ENCODE measurements around the gene C1orf53. TPM values are rescaled to one million over a fixed set of nuclear protein-coding genes. Genes with fewer than 3 reads are reported as not detected.
A peak's percentile ranks its signal among the peaks of the same experiment; 100 is the strongest.

Gene C1orf53
- total and polyA plus RNA-seq, 2 of the 4 experiments (the other 2 are of a cell fraction), result 4.8 to 7.0 TPM

DNA sequence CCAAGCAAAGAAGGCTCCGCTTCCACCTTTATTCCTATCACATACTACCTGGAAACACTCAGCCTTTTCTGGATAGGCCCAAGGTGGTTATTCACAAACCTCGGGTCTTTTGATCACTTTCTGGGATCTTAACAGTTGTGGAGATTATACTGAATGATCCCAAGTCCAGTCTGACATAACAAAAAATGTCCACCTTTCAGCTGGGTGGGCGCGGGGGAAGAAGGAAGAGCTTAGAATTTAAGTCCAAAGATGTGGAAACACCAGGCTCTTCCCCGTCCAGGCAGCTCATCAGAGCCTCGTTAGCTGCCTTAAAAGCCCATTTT is 338 bp upstream of the C1orf53 start:
- H3K4ac ChIP-seq (ENCODE audit: low read depth, low read length), result peak overlapping the region; percentile 70
- peak overlapping the region; percentile 89 for H3K27ac ChIP-seq (ENCODE audit: insufficient read depth, low read length)
- H3K27me3 ChIP-seq (ENCODE audit: control insufficient read depth, insufficient read depth, low read length), result peaks cover 5% of the 10 kb centered on the region; the same call in 1 of the 2 replicates
- H3K18ac ChIP-seq (ENCODE audit: low read depth, low read length), result peak overlapping the region; percentile 55
- H3K4me2 ChIP-seq (ENCODE audit: low read depth, low read length), result peak overlapping the region; percentile 89
- H3K79me1 ChIP-seq (ENCODE audit: low read depth in 1 of 2, low read length in 2 of 2), result peaks cover 0 to 3% of the 10 kb centered on the region in 2 experiments; a peak in 1 of 4 replicates
- H3K56ac ChIP-seq (ENCODE audit: extremely low read depth, insufficient read depth, low read length), result peak overlapping the region; percentile 76; the same call in 1 of the 2 replicates
- peak overlapping the region; percentile 86 for H3K9ac ChIP-seq (ENCODE audit: low read depth, low read length)
- no peak overlapping the region for H2BK15ac ChIP-seq (ENCODE audit: low read depth, low read length)
- WGBS, 2 experiments (ENCODE audit: extremely low coverage in 2 of 2, insufficient read length in 1 of 2), result no CpG with 5 or more reads among the region's 6 CpGs
- no peaks in the 10 kb centered on the region for H3K9me3 ChIP-seq (ENCODE audit: control insufficient read depth, insufficient read depth, low read length)
- H2BK5ac ChIP-seq (ENCODE audit: low read depth, low read length, poor library complexity, severe bottlenecking), result peak overlapping the region; percentile 85
- H2AFZ ChIP-seq (replicated peaks; ENCODE audit: low read length, poor library complexity), result peak overlapping the region; percentile 99
- peak overlapping the region; percentile 11; the same call in 1 of the 2 replicates for H2BK120ac ChIP-seq (ENCODE audit: low read depth, low read length)
- TF ChIP-seq, protein P1, sequence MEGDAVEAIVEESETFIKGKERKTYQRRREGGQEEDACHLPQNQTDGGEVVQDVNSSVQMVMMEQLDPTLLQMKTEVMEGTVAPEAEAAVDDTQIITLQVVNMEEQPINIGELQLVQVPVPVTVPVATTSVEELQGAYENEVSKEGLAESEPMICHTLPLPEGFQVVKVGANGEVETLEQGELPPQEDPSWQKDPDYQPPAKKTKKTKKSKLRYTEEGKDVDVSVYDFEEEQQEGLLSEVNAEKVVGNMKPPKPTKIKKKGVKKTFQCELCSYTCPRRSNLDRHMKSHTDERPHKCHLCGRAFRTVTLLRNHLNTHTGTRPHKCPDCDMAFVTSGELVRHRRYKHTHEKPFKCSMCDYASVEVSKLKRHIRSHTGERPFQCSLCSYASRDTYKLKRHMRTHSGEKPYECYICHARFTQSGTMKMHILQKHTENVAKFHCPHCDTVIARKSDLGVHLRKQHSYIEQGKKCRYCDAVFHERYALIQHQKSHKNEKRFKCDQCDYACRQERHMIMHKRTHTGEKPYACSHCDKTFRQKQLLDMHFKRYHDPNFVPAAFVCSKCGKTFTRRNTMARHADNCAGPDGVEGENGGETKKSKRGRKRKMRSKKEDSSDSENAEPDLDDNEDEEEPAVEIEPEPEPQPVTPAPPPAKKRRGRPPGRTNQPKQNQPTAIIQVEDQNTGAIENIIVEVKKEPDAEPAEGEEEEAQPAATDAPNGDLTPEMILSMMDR (conservative IDR thresholded peaks at IDR 0.05; ENCODE audit: low read depth, low read length), result no peak
- TF ChIP-seq CHD1 (IDR thresholded peaks at IDR 0.05; ENCODE audit: low read depth, low read length) (no peak), MAFK (IDR thresholded peaks at IDR 0.05; ENCODE audit: low read depth, low read length) (no peak), NFE2L2 (IDR thresholded peaks at IDR 0.05; ENCODE audit: low read depth, low read length) (no peak), RCOR1 (IDR thresholded peaks at IDR 0.05; ENCODE audit: insufficient replicate concordance, low read length) (no peak), RFX5 (IDR thresholded peaks at IDR 0.05; ENCODE audit: low read depth, low read length) (no peak), CEBPB (IDR thresholded peaks at IDR 0.05; ENCODE audit: low read depth, low read length) (no peak), BHLHE40 (IDR thresholded peaks at IDR 0.05; ENCODE audit: low read depth, low read length) (no peak), MAZ (IDR thresholded peaks at IDR 0.05; ENCODE audit: borderline replicate concordance, low read depth, low read length) (no peak), POLR2A (IDR thresholded peaks at IDR 0.05; ENCODE audit: low read depth, low read length) (no peak), SMC3 (IDR thresholded peaks at IDR 0.05; ENCODE audit: low read depth, low read length) (no peak)
- TF ChIP-seq, protein P2, sequence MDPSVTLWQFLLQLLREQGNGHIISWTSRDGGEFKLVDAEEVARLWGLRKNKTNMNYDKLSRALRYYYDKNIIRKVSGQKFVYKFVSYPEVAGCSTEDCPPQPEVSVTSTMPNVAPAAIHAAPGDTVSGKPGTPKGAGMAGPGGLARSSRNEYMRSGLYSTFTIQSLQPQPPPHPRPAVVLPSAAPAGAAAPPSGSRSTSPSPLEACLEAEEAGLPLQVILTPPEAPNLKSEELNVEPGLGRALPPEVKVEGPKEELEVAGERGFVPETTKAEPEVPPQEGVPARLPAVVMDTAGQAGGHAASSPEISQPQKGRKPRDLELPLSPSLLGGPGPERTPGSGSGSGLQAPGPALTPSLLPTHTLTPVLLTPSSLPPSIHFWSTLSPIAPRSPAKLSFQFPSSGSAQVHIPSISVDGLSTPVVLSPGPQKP (IDR thresholded peaks at IDR 0.05; ENCODE audit: borderline replicate concordance, low read depth, low read length), result no peak
- no peaks in the 10 kb centered on the region for H4K20me1 ChIP-seq (ENCODE audit: insufficient read depth, low read length)
- dilution Hi-C loops (cut with HindIII; ENCODE audit: low sequenced_read_pairs, unreplicated experiment) (no loop called here), in situ Hi-C loops (cut with MboI; ENCODE audit: low sequenced_read_pairs) (loop anchor here (25.0 kb wide), 1 partner anchor 785 kb away; no protein-coding TSS in a partner anchor), intact Hi-C loops (cut with micrococcal nuclease) (loop anchor here (5.0 kb wide), 1 partner anchor 120 kb away; no protein-coding TSS in a partner anchor)
- peak overlapping the region; percentile 86 for H2AK9ac ChIP-seq (replicated peaks; ENCODE audit: low read depth, low read length, poor library complexity)
- peak overlapping the region; percentile 83 to 94 for H4K8ac ChIP-seq (ENCODE audit: low read depth in 2 of 2, low read length in 2 of 2)
- H3K9me1 ChIP-seq (ENCODE audit: insufficient read depth, low read length), result no peaks in the 10 kb centered on the region; the same call in 1 of the 2 replicates
- BruUV-seq (replicated peaks), result no TSS peak
- peak overlapping the region; percentile 90 for H4K5ac ChIP-seq (ENCODE audit: low read depth, low read length)
- H3K4me1 ChIP-seq (ENCODE audit: control insufficient read depth, insufficient read depth, low read length), result no peaks in the 10 kb centered on the region
- no peak overlapping the region for H2BK20ac ChIP-seq (ENCODE audit: low read depth, low read length)
- peak overlapping the region; percentile 19; the same call in 1 of the 2 replicates for H3K23ac ChIP-seq (ENCODE audit: low read depth, low read length)
- H3K4me3 ChIP-seq (ENCODE audit: insufficient read depth, low read depth, low read length), result peak overlapping the region; percentile 82
- peak overlapping the region; percentile 35; the same call in 1 of the 2 replicates for H4K91ac ChIP-seq (ENCODE audit: insufficient read depth, low read depth, low read length)
- no peak overlapping the region for H2AK5ac ChIP-seq (ENCODE audit: low read depth, low read length)
- DNase-seq (no peak), ATAC-seq (ENCODE audit: low read depth) (no peak)
- H3K14ac ChIP-seq (replicated peaks; ENCODE audit: low read depth, low read length), result peak overlapping the region; percentile 75
- ChIA-PET POLR2A (ENCODE audit: unreplicated experiment) (interaction anchor here (0.6 kb wide), 1 partner anchor 242 kb away, joined by 3 read pairs; no protein-coding TSS in a partner anchor), CTCF (no interaction called here)
- H3K36me3 ChIP-seq (ENCODE audit: control insufficient read depth, insufficient read depth, low read length), result no peaks in the 10 kb centered on the region
